ENCODE results near the gene CYSRT1.

CYSRT1 gene

GRCh38 chr9:137204731-137205125 is 20.2 kb upstream of the CYSRT1 start:
- no peak for DNase-seq (ENCODE audit: low spot score)
- TF ChIP-seq CTCF (IDR thresholded peaks at IDR 0.05; ENCODE audit: extremely low read depth, missing control alignments): no peak

GRCh38 chr9:137205126-137206069 is 19.6 kb upstream of the CYSRT1 start, which contains the start of the genes NDOR1 and TMEM203:
NDOR1 (plus strand) TSS chr9:137205700; CDS start chr9:137205778, 78 bp downstream.
TMEM203 (minus strand) TSS chr9:137205648; CDS start chr9:137205414, 234 bp downstream.
- no peak for TF ChIP-seq CTCF (IDR thresholded peaks at IDR 0.05; ENCODE audit: extremely low read depth, missing control alignments)
- peak; percentile 98 for DNase-seq (ENCODE audit: low spot score)

DNA sequence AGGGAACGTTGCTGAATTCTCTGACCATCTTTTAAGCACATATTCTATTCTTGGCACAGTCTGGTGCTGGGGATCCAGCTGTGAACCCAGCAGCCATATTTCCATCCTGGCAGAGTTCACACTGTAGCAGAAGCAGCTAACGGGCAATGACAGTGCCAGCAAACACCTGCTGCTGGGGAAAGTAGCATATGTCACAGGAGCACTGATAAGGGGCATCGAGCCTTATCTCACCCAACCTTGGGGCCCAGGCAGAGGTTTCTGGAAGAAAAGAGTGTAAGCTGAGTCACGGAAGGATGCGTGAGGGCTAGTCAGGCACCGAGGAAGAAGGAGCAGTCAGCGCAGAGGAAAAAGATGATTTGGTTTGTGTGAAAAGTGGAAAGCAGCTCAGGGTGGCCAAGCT is 18.4 kb upstream of the CYSRT1 start:
- no peak for DNase-seq (ENCODE audit: low spot score)
- TF ChIP-seq CTCF (IDR thresholded peaks at IDR 0.05; ENCODE audit: extremely low read depth, missing control alignments): no peak

DNA sequence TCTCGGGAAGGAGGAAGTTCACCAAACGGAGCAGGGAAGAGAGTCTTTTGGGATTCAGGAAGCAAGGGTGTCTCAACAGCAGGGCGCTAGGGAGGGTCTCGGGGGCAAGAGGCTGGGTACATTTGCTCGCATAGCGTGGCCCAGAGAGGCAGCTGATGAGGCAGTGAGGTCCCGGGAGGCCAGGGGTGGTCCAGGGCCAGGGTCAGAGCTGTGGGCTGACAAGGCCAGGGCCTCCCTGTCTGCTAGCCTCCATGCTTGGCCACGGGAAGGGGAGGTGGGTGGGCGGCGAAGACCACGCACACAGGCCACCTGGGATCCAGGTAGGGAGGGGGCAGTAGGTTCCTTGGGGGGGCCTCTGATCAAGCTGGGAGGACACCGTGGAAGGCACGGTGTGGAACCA is 13.4 kb upstream of the CYSRT1 start:
- TF ChIP-seq CTCF (IDR thresholded peaks at IDR 0.05; ENCODE audit: extremely low read depth, missing control alignments): no peak
- no peak for DNase-seq (ENCODE audit: low spot score)

DNA sequence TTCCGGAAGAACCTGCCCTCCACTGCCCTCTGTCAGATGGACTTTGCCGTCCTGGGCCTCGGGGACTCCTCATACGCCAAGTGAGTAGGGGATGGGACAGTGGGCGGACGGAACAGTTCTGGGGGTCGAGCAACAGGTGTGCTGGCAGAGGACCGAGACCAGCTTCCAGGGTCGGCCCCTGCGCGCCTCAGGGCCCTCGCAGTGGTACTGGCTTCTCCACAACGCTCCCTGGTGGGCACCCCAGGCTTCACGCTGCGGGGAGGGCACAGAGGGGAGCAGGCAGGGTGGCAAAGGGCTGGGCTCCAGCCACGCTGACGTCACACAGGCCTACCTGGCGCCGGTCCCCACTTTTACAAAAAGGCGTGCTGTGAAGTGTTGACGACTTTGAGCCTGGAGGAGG is 12.5 kb upstream of the CYSRT1 start:
- no peak for TF ChIP-seq CTCF (IDR thresholded peaks at IDR 0.05; ENCODE audit: extremely low read depth, missing control alignments)
- DNase-seq (ENCODE audit: low spot score): no peak

GRCh38 chr9:137213160-137214060 is 11.6 kb upstream of the CYSRT1 start:
- TF ChIP-seq CTCF (IDR thresholded peaks at IDR 0.05; ENCODE audit: extremely low read depth, missing control alignments): no peak
- no peak for DNase-seq (ENCODE audit: low spot score)

Measured in GM20000 (cell line).